PC-3 (cell line): Measurements from ENCODE around the gene EFHC1.

ENCODE experiments used
- CTCF ChIP-seq: fragments of 300-600 bp; sonication (generic); conservative IDR thresholded peaks from 2 replicates; pipeline ENCODE4 v1.5.1; 2017; ENCODE audit warnings: antibody characterized with exemption, low read depth, mild to moderate bottlenecking, low read length
- EZH2 ChIP-seq: fragments of 300-600 bp; sonication (generic); IDR thresholded peaks from one replicate; pipeline ENCODE4 v1.6.1; 2017; ENCODE audit warnings: antibody characterized with exemption, mild to moderate bottlenecking, low read length; ENCODE audit not compliant: unreplicated experiment
- EZH2phosphoT487 ChIP-seq: fragments of 300-600 bp; sonication (generic); IDR thresholded peaks from 2 replicates; pipeline ENCODE4 v1.6.1; 2018; ENCODE audit warnings: mild to moderate bottlenecking, antibody characterized with exemption, low read length, borderline replicate concordance

DNA sequence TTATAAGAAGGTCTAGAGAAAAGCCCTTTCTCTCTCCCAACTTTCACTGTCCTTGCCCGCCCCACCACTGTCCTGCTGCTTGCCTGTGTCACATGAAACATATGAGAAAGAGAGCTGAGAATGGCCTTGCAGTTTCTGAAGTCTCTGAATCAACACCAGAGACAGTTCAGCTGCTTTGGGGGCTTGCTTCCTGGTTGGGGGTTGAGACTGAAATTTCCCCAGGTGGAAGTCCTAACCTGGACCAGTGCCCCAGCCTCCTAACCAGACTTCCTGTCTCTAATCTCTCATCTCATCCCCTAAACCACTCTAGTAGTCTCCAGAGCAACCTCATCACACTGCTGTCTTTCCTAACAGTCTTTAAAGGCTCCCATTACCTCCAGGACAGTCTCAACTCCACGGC is 146.1 kb downstream of the EFHC1 start:
- TF ChIP-seq CTCF, result no peak
- TF ChIP-seq EZH2, result no peak
- no peak for TF ChIP-seq EZH2phosphoT487
